Fibroblast of lung (primary cell): ENCODE data around the gene TARBP1. TPM values are rescaled to one million over a fixed set of nuclear protein-coding genes. Genes with fewer than 3 reads are reported as not detected.

ENCODE experiments used
- DNase-seq, 2 donors: peaks; one replicate each; pipeline versions ENCODE4 v3.0.0 to v3.0.0-alpha.2; 2010; ENCODE audit warnings: low read depth in 2 of 2
- H2AFZ ChIP-seq: 2 replicates; pipeline ENCODE4 v1.5.1; 2012; ENCODE audit warnings: low read length, control low read depth, inconsistent platforms
- H3K27ac ChIP-seq: 2 replicates; pipeline ENCODE4 v1.5.1; 2011; ENCODE audit warnings: low read length, control low read depth; ENCODE audit not compliant: insufficient read depth
- H3K27me3 ChIP-seq: 2 replicates; pipeline ENCODE4 v1.5.1; 2011; ENCODE audit warnings: mild to moderate bottlenecking, low read length; ENCODE audit not compliant: control insufficient read depth, insufficient read depth
- H3K36me3 ChIP-seq: 2 replicates; pipeline ENCODE4 v1.5.1; 2011; ENCODE audit warnings: low read length; ENCODE audit not compliant: control insufficient read depth, insufficient read depth
- H3K4me1 ChIP-seq: 2 replicates; pipeline ENCODE4 v1.5.1; 2011; ENCODE audit warnings: low read length; ENCODE audit not compliant: control insufficient read depth, insufficient read depth; ENCODE audit errors: extremely low read depth
- H3K4me2 ChIP-seq: 2 replicates; pipeline ENCODE4 v1.5.1; 2011; ENCODE audit warnings: low read length, control low read depth; ENCODE audit not compliant: insufficient read depth; ENCODE audit errors: extremely low read depth
- H3K4me3 ChIP-seq, 4 experiments: fragments of 200-600 bp in 1 of 4; sonication (generic) in 1 of 4; replicated peaks in 1 of 4; 2 replicates each; pipeline ENCODE4 v1.5.1; 2011 to 2016; ENCODE audit warnings: low read length in 4 of 4, low read depth in 3 of 4, mild to moderate bottlenecking in 3 of 4, control low read depth in 2 of 4, inconsistent platforms in 1 of 4, mixed read lengths in 1 of 4; ENCODE audit not compliant: insufficient read depth in 1 of 4; ENCODE audit errors: control extremely low read depth in 1 of 4
- H3K79me2 ChIP-seq: 2 replicates; pipeline ENCODE4 v1.5.1; 2012; ENCODE audit warnings: mild to moderate bottlenecking, low read length, inconsistent platforms; ENCODE audit not compliant: control insufficient read depth, insufficient read depth
- H3K9ac ChIP-seq: 2 replicates; pipeline ENCODE4 v1.5.1; 2011; ENCODE audit warnings: mild to moderate bottlenecking, low read length, control low read depth; ENCODE audit not compliant: insufficient read depth
- H3K9me3 ChIP-seq: 2 replicates; pipeline ENCODE4 v1.5.1; 2012; ENCODE audit warnings: low read depth, low read length; ENCODE audit not compliant: control insufficient read depth, insufficient read depth
- H4K20me1 ChIP-seq: 2 replicates; pipeline ENCODE4 v1.5.1; 2011; ENCODE audit warnings: low read length; ENCODE audit not compliant: control insufficient read depth, insufficient read depth; ENCODE audit errors: extremely low read depth
- CTCF ChIP-seq, 2 donors: IDR thresholded peaks in 1 of 2; conservative IDR thresholded peaks in 1 of 2; 1 replicate in 1 of 2; 2 replicates in 1 of 2; pipeline ENCODE4 v1.5.1; 2011 to 2012; ENCODE audit warnings: low read length in 2 of 2, control low read depth in 1 of 2, inconsistent platforms in 1 of 2, low read depth in 1 of 2, mild to moderate bottlenecking in 1 of 2
- EZH2 ChIP-seq: IDR thresholded peaks from 2 replicates; pipeline ENCODE4 v1.5.1; 2012; ENCODE audit warnings: low read length, control low read depth, mild to moderate bottlenecking; ENCODE audit errors: missing control alignments
- polyA plus RNA-seq, 2 donors: library from polyadenylated mRNA; depleted of rRNA in 1 of 2; stranded (reverse) in 1 of 2; unstranded in 1 of 2; fragments of >200 nt; gene quantifications; 2 replicates each; pipeline ENCODE4 v1.2.1, GENCODE V29; 2011 to 2012; ENCODE audit warnings: missing spikeins in 1 of 2
- total RNA-seq: library from RNA; depleted of rRNA; stranded (reverse); fragments of >200 nt; gene quantifications from 2 replicates; pipeline ENCODE4 v1.2.1, GENCODE V29; 2014

The TARBP1 gene
- total and polyA plus RNA-seq, 2 donors (not counting 1 experiment from before 2014, with no cell fraction given), result 11.6 to 20.6 TPM

GRCh38 chr1:234398849-234399381 lies 80.1 kb downstream of the TARBP1 start:
- no peaks in the 10 kb centered on the region for H3K9me3 ChIP-seq
- no peaks in the 10 kb centered on the region for H3K4me1 ChIP-seq
- H3K27ac ChIP-seq, result no peak overlapping the region
- no peak overlapping the region for H3K9ac ChIP-seq
- peak overlapping the region; percentile 51 for H3K4me2 ChIP-seq
- H3K79me2 ChIP-seq, result no peaks in the 10 kb centered on the region
- TF ChIP-seq EZH2 (no peak), CTCF (conservative IDR thresholded peaks at IDR 0.05 in 1 of 2, IDR thresholded peaks at IDR 0.05 in 1 of 2; ENCODE audit: low read depth in 1 of 2, low read length in 2 of 2) (no peak)
- no peaks in the 10 kb centered on the region for H4K20me1 ChIP-seq
- no peak overlapping the region for H2AFZ ChIP-seq
- no peak overlapping the region for H3K4me3 ChIP-seq
- H3K27me3 ChIP-seq, result no peaks in the 10 kb centered on the region
- peak; percentile 47 to 74 for DNase-seq
- no peaks in the 10 kb centered on the region for H3K36me3 ChIP-seq

GRCh38 chr1:234397732-234398131 lies 81.2 kb downstream of the TARBP1 start:
- Histone ChIP-seq H3K9me3 (no peaks in the 10 kb centered on the region), H3K4me2 (no peak overlapping the region), H3K36me3 (no peaks in the 10 kb centered on the region), H3K27me3 (no peaks in the 10 kb centered on the region), H3K79me2 (no peaks in the 10 kb centered on the region), H3K4me1 (no peaks in the 10 kb centered on the region), H3K27ac (no peak overlapping the region), H2AFZ (no peak overlapping the region), H3K9ac (no peak overlapping the region), H4K20me1 (no peaks in the 10 kb centered on the region), H3K4me3 (no peak overlapping the region)
- TF ChIP-seq EZH2 (no peak), CTCF (conservative IDR thresholded peaks at IDR 0.05 in 1 of 2, IDR thresholded peaks at IDR 0.05 in 1 of 2; ENCODE audit: low read depth in 1 of 2, low read length in 2 of 2) (no peak)
- DNase-seq, result no peak

- H3K27ac ChIP-seq, result no peak overlapping the region
These were observed 82.1 kb downstream of the TARBP1 start for GRCh38 chr1:234396871-234397270.

More at GRCh38 chr1:234396871-234397270, 82.1 kb downstream of the TARBP1 start:
- no peak for DNase-seq
- no peak for TF ChIP-seq EZH2
- no peak for TF ChIP-seq CTCF (conservative IDR thresholded peaks at IDR 0.05 in 1 of 2, IDR thresholded peaks at IDR 0.05 in 1 of 2; ENCODE audit: low read depth in 1 of 2, low read length in 2 of 2)
- Histone ChIP-seq H3K36me3 (no peaks in the 10 kb centered on the region), H3K9ac (no peak overlapping the region), H3K9me3 (no peaks in the 10 kb centered on the region), H3K4me1 (no peaks in the 10 kb centered on the region), H3K4me3 (no peak overlapping the region), H4K20me1 (no peaks in the 10 kb centered on the region), H3K27me3 (no peaks in the 10 kb centered on the region), H3K79me2 (no peaks in the 10 kb centered on the region), H2AFZ (no peak overlapping the region), H3K4me2 (no peak overlapping the region)
